PC-9 (cell line): ENCODE measurements around the gene BRD3OS.

Source experiments
- CTCF ChIP-seq: fragments of 200-600 bp; sonication (generic); conservative IDR thresholded peaks from 2 replicates; pipeline ENCODE4 v1.6.1; 2017; ENCODE audit warnings: mixed run types, antibody characterized with exemption, mild to moderate bottlenecking, moderate library complexity
- EZH2 ChIP-seq: fragments of 200-600 bp; sonication (generic); IDR thresholded peaks from 2 replicates; pipeline ENCODE4 v1.8.0; 2017; ENCODE audit warnings: antibody characterized with exemption, low read depth

DNA sequence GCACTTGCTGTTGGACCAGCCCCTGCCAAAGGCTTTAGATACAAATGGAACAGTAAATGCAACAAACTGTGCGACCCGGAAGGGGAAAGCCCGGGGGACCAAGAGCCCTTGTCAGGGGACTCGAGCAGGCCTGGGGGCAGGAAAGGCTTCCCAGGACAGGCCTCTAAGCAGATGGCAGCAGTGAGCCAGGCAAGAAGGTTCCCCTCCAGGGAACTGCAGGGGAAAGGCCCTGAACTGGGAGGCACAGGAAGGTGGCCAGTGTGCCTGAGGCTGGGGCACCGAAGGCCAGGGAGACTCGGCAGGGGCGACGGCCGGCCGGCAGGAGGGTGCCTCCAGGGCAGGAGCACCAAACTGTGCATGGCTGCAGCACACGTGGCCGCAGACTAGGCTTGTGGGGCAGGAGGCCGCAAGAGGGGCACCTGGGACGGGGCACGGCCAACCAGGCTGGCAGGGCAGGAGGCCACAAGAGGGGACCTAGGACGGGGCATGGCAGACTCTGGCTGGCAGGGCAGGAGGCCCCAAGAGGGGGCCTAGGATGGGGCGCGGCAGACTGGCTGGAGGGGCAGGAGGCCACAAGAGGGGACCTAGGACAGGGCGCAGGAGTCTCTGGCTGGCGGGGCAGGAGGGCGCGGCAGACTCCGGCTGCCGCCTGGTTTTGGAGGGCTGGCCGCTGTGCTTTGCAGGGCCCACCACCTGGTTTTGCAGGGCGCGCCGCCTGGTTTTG lies 43.2 kb upstream of the BRD3OS start:
- TF ChIP-seq CTCF (no peak), EZH2 (no peak)
